Breast epithelium (tissue), 3 donors: ENCODE measurements around the gene PTPN9.

ENCODE experiments used
- POLR2A ChIP-seq: fragments of 450-650 bp; IDR thresholded peaks from one replicate; pipeline ENCODE4 v1.6.1; 2016; ENCODE audit warnings: antibody characterized with exemption, mild to moderate bottlenecking, moderate library complexity
- TF ChIP-seq, protein P1 (sequence below), 3 donors: fragments of 450-650 bp; IDR thresholded peaks; one replicate each; pipeline ENCODE4 v1.5.1; 2016 to 2017; ENCODE audit warnings: antibody characterized with exemption in 3 of 3, mild to moderate bottlenecking in 3 of 3, moderate library complexity in 3 of 3

GRCh38 chr15:75452865-75453702 is 126.0 kb downstream of the PTPN9 start:
- TF ChIP-seq POLR2A: no peak
- TF ChIP-seq, protein P1, sequence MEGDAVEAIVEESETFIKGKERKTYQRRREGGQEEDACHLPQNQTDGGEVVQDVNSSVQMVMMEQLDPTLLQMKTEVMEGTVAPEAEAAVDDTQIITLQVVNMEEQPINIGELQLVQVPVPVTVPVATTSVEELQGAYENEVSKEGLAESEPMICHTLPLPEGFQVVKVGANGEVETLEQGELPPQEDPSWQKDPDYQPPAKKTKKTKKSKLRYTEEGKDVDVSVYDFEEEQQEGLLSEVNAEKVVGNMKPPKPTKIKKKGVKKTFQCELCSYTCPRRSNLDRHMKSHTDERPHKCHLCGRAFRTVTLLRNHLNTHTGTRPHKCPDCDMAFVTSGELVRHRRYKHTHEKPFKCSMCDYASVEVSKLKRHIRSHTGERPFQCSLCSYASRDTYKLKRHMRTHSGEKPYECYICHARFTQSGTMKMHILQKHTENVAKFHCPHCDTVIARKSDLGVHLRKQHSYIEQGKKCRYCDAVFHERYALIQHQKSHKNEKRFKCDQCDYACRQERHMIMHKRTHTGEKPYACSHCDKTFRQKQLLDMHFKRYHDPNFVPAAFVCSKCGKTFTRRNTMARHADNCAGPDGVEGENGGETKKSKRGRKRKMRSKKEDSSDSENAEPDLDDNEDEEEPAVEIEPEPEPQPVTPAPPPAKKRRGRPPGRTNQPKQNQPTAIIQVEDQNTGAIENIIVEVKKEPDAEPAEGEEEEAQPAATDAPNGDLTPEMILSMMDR (IDR thresholded peaks at IDR 0.05): no peak
